Loucy (cell line): ENCODE measurements around the gene RNF224.

Source experiments
- H2AFZ ChIP-seq: fragments of 200-600 bp; sonication (generic); 2 replicates; pipeline ENCODE4 v1.6.0; 2016; ENCODE audit warnings: antibody characterized with exemption, mild to moderate bottlenecking, low read length, moderate library complexity
- H3F3A ChIP-seq: fragments of 200-600 bp; 2 replicates; pipeline ENCODE4 v1.6.0; 2016; ENCODE audit warnings: antibody characterized with exemption, low read depth, mild to moderate bottlenecking
- H3K27me3 ChIP-seq: fragments of 200-600 bp; sonication (generic); 2 replicates; pipeline ENCODE4 v1.6.1; 2014; ENCODE audit warnings: low read length, mild to moderate bottlenecking; ENCODE audit not compliant: insufficient read depth, poor library complexity, severe bottlenecking
- H3K36me3 ChIP-seq: fragments of 200-600 bp; sonication (generic); 2 replicates; pipeline ENCODE4 v1.6.1; 2016; ENCODE audit warnings: low read length; ENCODE audit not compliant: insufficient read depth
- H3K4me1 ChIP-seq: fragments of 200-600 bp; sonication (generic); 2 replicates; pipeline ENCODE4 v1.5.1; 2014; ENCODE audit warnings: low read length, mild to moderate bottlenecking; ENCODE audit not compliant: insufficient read depth, poor library complexity, severe bottlenecking
- H3K4me2 ChIP-seq: fragments of 200-600 bp; sonication (generic); 2 replicates; pipeline ENCODE4 v1.6.0; 2014; ENCODE audit warnings: antibody characterized with exemption, low read length, low read depth, mild to moderate bottlenecking; ENCODE audit not compliant: poor library complexity, severe bottlenecking
- H3K4me3 ChIP-seq: fragments of 200-600 bp; sonication (generic); 2 replicates; pipeline ENCODE4 v1.5.1; 2014; ENCODE audit warnings: low read length, mild to moderate bottlenecking, mixed read lengths; ENCODE audit not compliant: poor library complexity, severe bottlenecking
- H3K79me2 ChIP-seq: fragments of 200-600 bp; sonication (generic); 2 replicates; pipeline ENCODE4 v1.6.1; 2014; ENCODE audit warnings: low read length; ENCODE audit not compliant: insufficient read depth
- H3K9ac ChIP-seq: fragments of 200-600 bp; sonication (generic); 2 replicates; pipeline ENCODE4 v1.6.0; 2014; ENCODE audit warnings: mild to moderate bottlenecking, low read depth, low read length, moderate library complexity; ENCODE audit not compliant: poor library complexity, severe bottlenecking
- H3K9me2 ChIP-seq: fragments of 200-600 bp; sonication (generic); replicated peaks from 2 replicates; pipeline ENCODE4 v1.6.1; 2016; ENCODE audit warnings: low read depth, low read length, mixed read lengths
- H3K9me3 ChIP-seq: fragments of 200-600 bp; sonication (generic); 2 replicates; pipeline ENCODE4 v1.6.1; 2014; ENCODE audit warnings: mild to moderate bottlenecking, antibody characterized with exemption, low read length, low read depth; ENCODE audit not compliant: insufficient read depth
- H4K20me1 ChIP-seq: fragments of 200-600 bp; sonication (generic); 2 replicates; pipeline ENCODE4 v1.6.0; 2014; ENCODE audit warnings: antibody characterized with exemption, low read length, mild to moderate bottlenecking; ENCODE audit not compliant: insufficient read depth, poor library complexity, severe bottlenecking
- CTCF ChIP-seq: fragments of 200-600 bp; sonication (generic); conservative IDR thresholded peaks from 2 replicates; pipeline ENCODE4 v1.5.1; 2014; ENCODE audit warnings: mild to moderate bottlenecking, antibody characterized with exemption, low read length
- EZH2phosphoT487 ChIP-seq: fragments of 200-600 bp; IDR thresholded peaks from 2 replicates; pipeline ENCODE4 v1.6.1; 2018; ENCODE audit warnings: antibody characterized with exemption, mild to moderate bottlenecking, moderate library complexity, borderline replicate concordance

Gene RNF224

GRCh38 chr9:137266162-137266527 lies 38.8 kb downstream of the RNF224 start:
- Histone ChIP-seq H3K4me2 (no peak overlapping the region), H3K9me2 (no peaks in the 10 kb centered on the region), H3K9me3 (no peaks in the 10 kb centered on the region), H2AFZ (no peak overlapping the region), H3F3A (no peaks in the 10 kb centered on the region), H3K79me2 (no peaks in the 10 kb centered on the region), H3K36me3 (peaks cover 4% of the 10 kb centered on the region; the same call in 1 of the 2 replicates), H4K20me1 (no peaks in the 10 kb centered on the region), H3K9ac (no peak overlapping the region), H3K4me1 (peaks cover 9% of the 10 kb centered on the region), H3K4me3 (no peak overlapping the region), H3K27me3 (no peaks in the 10 kb centered on the region)
- no peak for TF ChIP-seq CTCF
- TF ChIP-seq EZH2phosphoT487 = no peak

- Histone ChIP-seq H3K4me3 (no peak overlapping the region), H3K36me3 (peaks cover 4% of the 10 kb centered on the region; the same call in 1 of the 2 replicates), H3K9ac (no peak overlapping the region)
These were observed 39.5 kb downstream of the RNF224 start for GRCh38 chr9:137266585-137267453.

GRCh38 chr9:137267933-137268355 lies 40.6 kb downstream of the RNF224 start:
- H3K9ac ChIP-seq = no peak overlapping the region
- no peaks in the 10 kb centered on the region for H3K9me3 ChIP-seq
- H3K79me2 ChIP-seq = no peaks in the 10 kb centered on the region
- H3K4me1 ChIP-seq = peaks cover 9% of the 10 kb centered on the region
- no peak for TF ChIP-seq CTCF
- no peak for TF ChIP-seq EZH2phosphoT487
- no peak overlapping the region for H3K4me2 ChIP-seq
- H3K4me3 ChIP-seq = no peak overlapping the region
- no peak overlapping the region for H2AFZ ChIP-seq
- no peaks in the 10 kb centered on the region for H3K27me3 ChIP-seq
- peaks cover 3% of the 10 kb centered on the region for H4K20me1 ChIP-seq
- no peaks in the 10 kb centered on the region for H3K9me2 ChIP-seq
- peaks cover 4% of the 10 kb centered on the region; the same call in 1 of the 2 replicates for H3K36me3 ChIP-seq
- no peaks in the 10 kb centered on the region for H3F3A ChIP-seq

More at GRCh38 chr9:137266585-137267453, 39.5 kb downstream of the RNF224 start:
- Histone ChIP-seq H3K4me1 (peaks cover 9% of the 10 kb centered on the region), H3K9me3 (no peaks in the 10 kb centered on the region), H4K20me1 (peaks cover 3% of the 10 kb centered on the region), H3K79me2 (no peaks in the 10 kb centered on the region), H3K9me2 (no peaks in the 10 kb centered on the region), H3K4me2 (no peak overlapping the region), H3F3A (no peaks in the 10 kb centered on the region), H3K27me3 (no peaks in the 10 kb centered on the region), H2AFZ (no peak overlapping the region)
- TF ChIP-seq EZH2phosphoT487 (no peak), CTCF (no peak)
